Effector CD8-positive, alpha-beta T cell (primary cell): ENCODE data around the gene OPRM1.
"Not testable (repeated sequence)": the region's sequence is repeated elsewhere in the genome, so short reads cannot be mapped to it uniquely, and the experiment has no call there.

Source experiments
- DNase-seq: peaks from one replicate; lab custom pipeline; 2025; lab: John Stamatoyannopoulos, UW

Gene OPRM1

GRCh38 chr6:154241061-154241460 is 202.0 kb downstream of the OPRM1 start:
- DNase-seq, result not testable (repeated sequence)

GRCh38 chr6:154241581-154241980 is 202.5 kb downstream of the OPRM1 start:
- no peak for DNase-seq

GRCh38 chr6:154242617-154243357 is 203.7 kb downstream of the OPRM1 start:
- no peak for DNase-seq

GRCh38 chr6:154243793-154244750 is 205.0 kb downstream of the OPRM1 start:
- DNase-seq, result no peak

GRCh38 chr6:154245506-154245905 is 206.5 kb downstream of the OPRM1 start:
- DNase-seq, result no peak

- no peak for DNase-seq
These were observed 207.7 kb downstream of the OPRM1 start for GRCh38 chr6:154246723-154247118.

GRCh38 chr6:154247119-154247861 is 208.2 kb downstream of the OPRM1 start:
- DNase-seq, result no peak

GRCh38 chr6:154249499-154250298 is 210.7 kb downstream of the OPRM1 start:
- DNase-seq, result peak; percentile 17

- DNase-seq, result no peak
These were observed 212.1 kb downstream of the OPRM1 start for GRCh38 chr6:154251116-154251515.

GRCh38 chr6:154252678-154253077 is 213.6 kb downstream of the OPRM1 start:
- DNase-seq, result no peak

GRCh38 chr6:154257067-154257466 is 218.0 kb downstream of the OPRM1 start:
- no peak for DNase-seq

- no peak for DNase-seq
These were observed 219.2 kb downstream of the OPRM1 start for GRCh38 chr6:154258064-154258757.

- no peak for DNase-seq
These were observed 222.8 kb downstream of the OPRM1 start for GRCh38 chr6:154261688-154262397.

- no peak for DNase-seq
These were observed 227.6 kb downstream of the OPRM1 start for GRCh38 chr6:154266560-154267099.

- DNase-seq, result no peak
These were observed 228.6 kb downstream of the OPRM1 start for GRCh38 chr6:154267508-154268106.

GRCh38 chr6:154268486-154268885 is 229.4 kb downstream of the OPRM1 start:
- DNase-seq, result no peak

GRCh38 chr6:154274168-154274567 is 235.1 kb downstream of the OPRM1 start:
- DNase-seq, result no peak

- DNase-seq, result no peak
These were observed 238.0 kb downstream of the OPRM1 start for GRCh38 chr6:154276810-154277628.

GRCh38 chr6:154277629-154278017 is 238.6 kb downstream of the OPRM1 start:
- no peak for DNase-seq
